Activated CD8-positive, alpha-beta T cell treated with anti-CD3 and anti-CD28 coated beads for 36 hours (primary cell): ENCODE results near the gene XPO4. TPM values are rescaled to one million over a fixed set of nuclear protein-coding genes. Genes with fewer than 3 reads are reported as not detected.
A peak's percentile ranks its signal among the peaks of the same experiment; 100 is the strongest.

Source experiments
- ATAC-seq: fragments of 200-7000 bp; cut with Tn5 transposase; one replicate; pipeline ENCODE4 v1.10.0; 2021; ENCODE audit warnings: mild to moderate bottlenecking, moderate library complexity
- CTCF ChIA-PET: fragments of 350-600 bp; sonication (Branson Sonifier 250); formaldehyde crosslinking; loops from one replicate; lab custom pipeline; 2021; ENCODE audit warnings: antibody characterized with exemption; lab: Charles Lee
- POLR2A ChIA-PET: fragments of 350-600 bp; sonication (Branson Sonifier 250); formaldehyde crosslinking; loops from one replicate; lab custom pipeline; 2021; ENCODE audit warnings: antibody characterized with exemption; lab: Charles Lee
- DNase-seq: peaks from one replicate; pipeline ENCODE4 v3.0.0-alpha.2; 2020
- H3K27ac Mint-ChIP-seq: one replicate; pipeline ENCODE4 v1.8.0; 2021; ENCODE audit warnings: mild to moderate bottlenecking, mixed read lengths
- H3K27me3 Mint-ChIP-seq: one replicate; pipeline ENCODE4 v1.8.0; 2021; ENCODE audit warnings: mixed read lengths
- H3K36me3 Mint-ChIP-seq: one replicate; pipeline ENCODE4 v1.8.0; 2021; ENCODE audit warnings: low read depth, mixed read lengths
- H3K4me1 Mint-ChIP-seq: one replicate; pipeline ENCODE4 v1.8.0; 2021; ENCODE audit warnings: low read depth, mixed read lengths
- H3K4me3 Mint-ChIP-seq: one replicate; pipeline ENCODE4 v1.8.0; 2021; ENCODE audit warnings: mild to moderate bottlenecking, moderate library complexity, mixed read lengths
- H3K9me3 Mint-ChIP-seq: one replicate; pipeline ENCODE4 v1.8.0; 2021; ENCODE audit warnings: mixed read lengths
- intact Hi-C: fragments of 100-400 bp; cut with micrococcal nuclease; formaldehyde crosslinking; loops from one replicate; pipeline ENCODE4 v1.10.0; 2022
- total RNA-seq, 2 experiments: library from RNA; stranded (reverse); gene quantifications; one replicate each; pipeline ENCODE4 v1.2.3, GENCODE V29; 2021
- TF ChIP-seq, protein P1 (sequence below): fragments of 200-600 bp; IDR thresholded peaks from one replicate; pipeline ENCODE4 v1.8.0; 2022; ENCODE audit warnings: antibody characterized with exemption, mild to moderate bottlenecking

XPO4 gene
- total RNA-seq, 2 experiments from 2014 or later: 26.6 to 28.0 TPM

DNA sequence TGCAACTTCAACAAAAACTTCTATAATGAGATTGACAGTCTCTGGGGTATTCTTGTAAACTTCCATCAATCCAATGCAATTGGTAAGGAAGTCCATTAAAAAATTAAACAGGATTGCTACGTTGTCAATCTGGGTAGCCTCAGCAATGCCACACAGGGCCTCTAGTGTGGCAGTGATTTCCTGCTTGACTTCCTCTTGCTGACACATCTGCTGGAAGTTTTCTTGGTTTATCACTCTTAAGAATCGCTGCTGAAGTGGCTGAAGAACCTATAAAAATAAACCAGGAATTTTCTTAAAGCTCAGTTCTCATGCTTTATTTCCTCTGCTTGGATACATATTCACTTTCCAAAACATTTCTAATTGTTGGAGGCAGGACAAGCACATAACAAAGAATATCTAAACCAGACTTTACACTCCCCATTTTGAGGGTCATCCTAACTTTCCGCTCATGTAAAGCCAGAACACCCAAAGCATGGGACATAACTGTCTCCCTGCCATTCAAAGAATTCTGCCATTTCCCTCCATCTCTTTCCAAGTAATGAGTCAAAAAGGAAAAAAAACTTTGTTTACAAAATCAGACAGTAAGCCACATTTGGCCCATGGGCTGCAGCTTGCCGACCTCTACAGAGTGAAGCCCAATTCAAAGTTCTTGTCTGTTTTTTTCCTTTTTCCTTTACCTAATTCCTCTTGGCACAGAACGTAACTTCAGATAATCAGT lies 105.6 kb downstream of the XPO4 start:
- Mint-ChIP-seq H3K27ac (peak overlapping the region; percentile 50), H3K9me3 (no peaks in the 10 kb centered on the region), H3K4me1 (peaks cover 22% of the 10 kb centered on the region), H3K4me3 (no peak overlapping the region), H3K36me3 (peaks cover 41% of the 10 kb centered on the region), H3K27me3 (no peaks in the 10 kb centered on the region)
- ATAC-seq (no peak), DNase-seq (no peak)
- ChIA-PET CTCF (interaction anchor here (1.3 kb wide), 1 partner anchor 16 kb away, joined by 3 read pairs; no protein-coding TSS in a partner anchor), POLR2A (no interaction called here)
- intact Hi-C loops: no loop called here
- TF ChIP-seq, protein P1, sequence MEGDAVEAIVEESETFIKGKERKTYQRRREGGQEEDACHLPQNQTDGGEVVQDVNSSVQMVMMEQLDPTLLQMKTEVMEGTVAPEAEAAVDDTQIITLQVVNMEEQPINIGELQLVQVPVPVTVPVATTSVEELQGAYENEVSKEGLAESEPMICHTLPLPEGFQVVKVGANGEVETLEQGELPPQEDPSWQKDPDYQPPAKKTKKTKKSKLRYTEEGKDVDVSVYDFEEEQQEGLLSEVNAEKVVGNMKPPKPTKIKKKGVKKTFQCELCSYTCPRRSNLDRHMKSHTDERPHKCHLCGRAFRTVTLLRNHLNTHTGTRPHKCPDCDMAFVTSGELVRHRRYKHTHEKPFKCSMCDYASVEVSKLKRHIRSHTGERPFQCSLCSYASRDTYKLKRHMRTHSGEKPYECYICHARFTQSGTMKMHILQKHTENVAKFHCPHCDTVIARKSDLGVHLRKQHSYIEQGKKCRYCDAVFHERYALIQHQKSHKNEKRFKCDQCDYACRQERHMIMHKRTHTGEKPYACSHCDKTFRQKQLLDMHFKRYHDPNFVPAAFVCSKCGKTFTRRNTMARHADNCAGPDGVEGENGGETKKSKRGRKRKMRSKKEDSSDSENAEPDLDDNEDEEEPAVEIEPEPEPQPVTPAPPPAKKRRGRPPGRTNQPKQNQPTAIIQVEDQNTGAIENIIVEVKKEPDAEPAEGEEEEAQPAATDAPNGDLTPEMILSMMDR: no peak

DNA sequence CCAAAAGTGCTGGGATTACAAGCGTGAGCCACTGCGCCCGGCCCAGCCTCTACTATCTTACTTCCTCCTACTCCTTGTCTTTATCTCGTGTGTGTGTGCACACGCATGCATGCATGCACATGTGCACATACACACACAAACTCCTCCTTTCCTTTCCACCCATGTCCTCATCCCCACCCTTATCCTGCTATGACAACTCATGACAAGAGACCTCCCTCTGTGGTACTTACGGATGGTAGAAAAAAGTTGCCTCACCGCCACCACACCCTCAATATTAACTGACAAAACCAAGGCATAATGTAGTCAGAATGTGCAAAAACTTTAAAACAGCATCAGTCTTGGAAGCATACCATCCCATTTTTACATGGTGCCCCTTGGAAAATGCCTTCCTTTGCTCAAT lies 112.9 kb downstream of the XPO4 start:
- Mint-ChIP-seq H3K27ac (peak overlapping the region; percentile 29), H3K4me1 (peaks cover 4% of the 10 kb centered on the region), H3K4me3 (no peak overlapping the region), H3K9me3 (no peaks in the 10 kb centered on the region), H3K27me3 (no peaks in the 10 kb centered on the region), H3K36me3 (peaks cover 44% of the 10 kb centered on the region)
- ATAC-seq (no peak), DNase-seq (no peak)
- POLR2A ChIA-PET: no interaction called here
- CTCF ChIA-PET: no interaction called here
- intact Hi-C loops: no loop called here
- TF ChIP-seq, protein P1: no peak

GRCh38 chr13:20788312-20788711 lies 114.2 kb downstream of the XPO4 start:
- peaks cover 37% of the 10 kb centered on the region for H3K36me3 Mint-ChIP-seq
- H3K4me1 Mint-ChIP-seq: peaks cover 4% of the 10 kb centered on the region

GRCh38 chr13:20787180-20787579 lies 115.4 kb downstream of the XPO4 start:
- TF ChIP-seq, protein P1: no peak
- Mint-ChIP-seq H3K4me1 (peaks cover 13% of the 10 kb centered on the region), H3K9me3 (no peaks in the 10 kb centered on the region), H3K36me3 (peaks cover 35% of the 10 kb centered on the region), H3K27ac (peak overlapping the region; percentile 38), H3K4me3 (no peak overlapping the region), H3K27me3 (no peaks in the 10 kb centered on the region)
- DNase-seq (no peak), ATAC-seq (no peak)
- POLR2A ChIA-PET: interaction anchor here (0.9 to 1.7 kb wide), 2 partner anchors 14 to 16 kb away, joined by 3 to 7 read pairs; partner anchors contain the start of gene EEF1AKMT1
- intact Hi-C loops: no loop called here
- CTCF ChIA-PET: interaction anchor here (1.0 kb wide), 1 partner anchor 294 kb away, joined by 3 read pairs; no protein-coding TSS in a partner anchor

More at GRCh38 chr13:20788312-20788711, 114.2 kb downstream of the XPO4 start:
- Mint-ChIP-seq H3K9me3 (no peaks in the 10 kb centered on the region), H3K4me3 (no peak overlapping the region), H3K27ac (no peak overlapping the region), H3K27me3 (no peaks in the 10 kb centered on the region)
- intact Hi-C loops: no loop called here
- CTCF ChIA-PET: no interaction called here
- POLR2A ChIA-PET: interaction anchor here (0.9 kb wide), 1 partner anchor 17 kb away, joined by 3 read pairs; no protein-coding TSS in a partner anchor
- no peak for DNase-seq
- TF ChIP-seq, protein P1: no peak
- ATAC-seq: no peak
